HG02623 (cell line): ENCODE results near the gene HYAL1.
"Not testable (repeated sequence)": the region's sequence is repeated elsewhere in the genome, so short reads cannot be mapped to it uniquely, and the experiment has no call there.

ENCODE experiments used
- ATAC-seq: cut with Tn5 transposase; IDR thresholded peaks from one replicate; pipeline ENCODE4 v1.9.1; 2021; ENCODE audit warnings: moderate library complexity; ENCODE audit not compliant: unreplicated experiment

Gene HYAL1

DNA sequence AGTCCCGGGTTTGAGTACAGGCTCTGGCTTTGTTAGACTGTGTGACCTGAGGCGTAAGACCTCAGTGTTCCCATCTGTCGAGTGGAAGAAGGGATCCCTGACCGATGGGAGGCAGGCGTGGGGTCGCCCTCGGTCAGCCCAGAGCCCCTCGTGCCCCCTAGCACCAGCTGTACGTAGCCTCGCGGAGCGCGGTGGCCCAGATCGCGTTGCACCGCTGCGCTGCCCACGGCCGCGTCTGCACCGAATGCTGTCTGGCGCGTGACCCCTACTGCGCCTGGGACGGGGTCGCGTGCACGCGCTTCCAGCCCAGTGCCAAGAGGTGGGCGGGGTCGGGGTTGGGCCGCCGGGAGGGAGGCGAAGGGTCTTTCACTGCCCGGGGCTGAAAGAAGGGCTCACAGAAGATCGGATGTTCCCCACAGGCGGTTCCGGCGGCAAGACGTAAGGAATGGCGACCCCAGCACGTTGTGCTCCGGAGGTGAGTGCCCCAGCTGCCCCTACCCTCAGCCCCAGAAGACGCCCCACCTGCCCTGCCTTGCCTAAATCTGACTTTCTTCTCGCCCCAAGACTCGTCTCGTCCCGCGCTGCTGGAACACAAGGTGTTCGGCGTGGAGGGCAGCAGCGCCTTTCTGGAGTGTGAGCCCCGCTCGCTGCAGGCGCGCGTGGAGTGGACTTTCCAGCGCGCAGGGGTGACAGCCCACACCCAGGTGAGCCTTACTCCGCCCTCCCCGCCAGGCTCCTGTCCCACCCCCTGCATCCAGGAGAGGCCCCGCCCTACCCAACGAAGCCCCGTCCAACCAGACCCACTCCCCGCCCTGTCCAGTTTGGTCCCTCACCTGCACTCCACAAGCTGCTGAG lies 28.0 kb downstream of the HYAL1 start:
- ATAC-seq = no peak

DNA sequence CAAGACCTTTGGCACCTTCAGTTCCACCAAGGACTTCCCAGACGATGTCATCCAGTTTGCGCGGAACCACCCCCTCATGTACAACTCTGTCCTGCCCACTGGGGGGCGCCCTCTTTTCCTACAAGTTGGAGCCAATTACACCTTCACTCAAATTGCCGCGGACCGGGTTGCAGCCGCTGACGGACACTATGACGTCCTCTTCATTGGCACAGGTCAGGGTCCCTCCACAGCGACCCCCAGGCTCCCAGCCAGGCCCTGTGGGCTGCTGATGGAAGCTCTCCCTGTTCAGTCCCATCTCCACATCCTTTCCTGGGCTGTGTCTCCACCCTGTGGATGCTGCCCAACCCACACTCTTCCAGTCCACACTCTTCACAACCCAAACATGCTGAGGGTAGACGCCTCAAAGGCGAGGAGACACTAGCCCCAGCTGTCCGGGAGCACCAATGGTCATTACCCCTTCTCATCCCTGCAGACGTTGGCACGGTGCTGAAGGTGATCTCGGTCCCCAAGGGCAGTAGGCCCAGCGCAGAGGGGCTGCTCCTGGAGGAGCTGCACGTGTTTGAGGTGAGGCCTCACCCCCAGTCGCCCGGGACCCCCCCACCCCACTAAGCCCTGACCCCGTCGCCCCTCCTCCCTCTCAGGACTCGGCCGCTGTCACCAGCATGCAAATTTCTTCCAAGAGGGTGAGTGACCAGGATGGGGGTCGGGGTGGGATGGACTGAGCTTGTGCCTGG lies 28.8 kb downstream of the HYAL1 start:
- ATAC-seq = no peak

DNA sequence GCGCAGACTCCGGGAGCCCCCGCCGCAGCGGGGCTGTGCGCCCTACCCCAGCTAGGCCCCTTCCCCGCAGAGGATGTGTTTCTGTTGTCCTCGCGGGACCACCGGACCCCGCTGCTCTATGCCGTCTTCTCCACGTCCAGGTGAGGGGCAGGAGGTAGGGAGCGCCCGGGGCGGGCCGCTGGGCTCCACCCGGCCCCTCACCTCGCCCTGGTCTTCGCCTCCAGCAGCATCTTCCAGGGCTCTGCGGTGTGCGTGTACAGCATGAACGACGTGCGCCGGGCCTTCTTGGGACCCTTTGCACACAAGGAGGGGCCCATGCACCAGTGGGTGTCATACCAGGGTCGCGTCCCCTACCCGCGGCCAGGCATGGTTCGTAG lies 29.7 kb downstream of the HYAL1 start:
- ATAC-seq = no peak

DNA sequence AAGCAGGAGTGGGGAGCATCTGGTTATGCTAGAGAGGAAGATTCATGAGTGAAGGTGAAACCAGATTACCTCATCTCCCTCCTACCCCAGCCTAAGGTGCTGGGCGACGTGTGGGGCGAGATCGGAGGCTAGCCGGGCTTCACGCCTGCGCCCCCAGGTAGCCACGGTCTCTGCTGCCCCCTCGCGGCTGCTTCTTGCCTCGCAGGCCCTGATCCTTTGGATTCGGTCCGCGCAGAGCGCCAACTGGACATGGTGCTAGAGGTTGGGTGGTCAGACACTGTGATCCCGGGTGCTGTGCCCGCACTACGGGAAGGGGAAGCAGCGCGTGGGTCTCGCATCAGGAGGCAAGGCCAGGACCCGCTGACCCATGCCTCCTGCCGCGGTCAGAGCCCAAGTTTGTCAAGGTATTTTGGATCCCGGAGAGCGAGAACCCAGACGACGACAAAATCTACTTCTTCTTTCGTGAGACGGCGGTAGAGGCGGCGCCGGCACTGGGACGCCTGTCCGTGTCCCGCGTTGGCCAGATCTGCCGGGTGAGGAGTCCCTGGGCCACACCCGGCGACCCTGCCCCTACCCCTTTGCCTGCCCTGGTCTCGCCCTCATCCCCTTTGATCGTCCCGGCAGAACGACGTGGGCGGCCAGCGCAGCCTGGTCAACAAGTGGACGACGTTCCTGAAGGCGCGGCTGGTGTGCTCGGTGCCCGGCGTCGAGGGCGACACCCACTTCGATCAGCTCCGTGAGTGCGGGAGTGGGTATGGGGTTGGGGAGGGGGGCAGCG lies 30.3 kb downstream of the HYAL1 start:
- ATAC-seq = peak; percentile 72

DNA sequence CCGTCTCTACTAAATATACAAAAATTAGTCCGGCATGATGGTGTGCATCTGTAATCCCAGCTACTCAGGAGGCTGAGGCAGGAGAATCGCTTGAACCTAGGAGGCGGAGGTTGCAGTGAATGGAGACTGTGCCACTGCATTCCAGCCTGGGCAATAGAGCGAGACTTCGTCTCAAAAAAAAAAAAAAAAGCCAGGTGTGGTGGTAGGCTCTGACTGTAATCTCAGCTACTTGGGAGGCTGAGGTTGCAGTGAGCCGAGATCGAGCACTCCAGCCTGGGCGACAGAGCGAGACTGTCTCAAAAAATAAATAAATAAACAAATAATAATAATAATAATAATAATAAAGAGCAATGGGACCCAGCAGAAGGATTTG lies 30.9 kb downstream of the HYAL1 start:
- ATAC-seq = not testable (repeated sequence)

DNA sequence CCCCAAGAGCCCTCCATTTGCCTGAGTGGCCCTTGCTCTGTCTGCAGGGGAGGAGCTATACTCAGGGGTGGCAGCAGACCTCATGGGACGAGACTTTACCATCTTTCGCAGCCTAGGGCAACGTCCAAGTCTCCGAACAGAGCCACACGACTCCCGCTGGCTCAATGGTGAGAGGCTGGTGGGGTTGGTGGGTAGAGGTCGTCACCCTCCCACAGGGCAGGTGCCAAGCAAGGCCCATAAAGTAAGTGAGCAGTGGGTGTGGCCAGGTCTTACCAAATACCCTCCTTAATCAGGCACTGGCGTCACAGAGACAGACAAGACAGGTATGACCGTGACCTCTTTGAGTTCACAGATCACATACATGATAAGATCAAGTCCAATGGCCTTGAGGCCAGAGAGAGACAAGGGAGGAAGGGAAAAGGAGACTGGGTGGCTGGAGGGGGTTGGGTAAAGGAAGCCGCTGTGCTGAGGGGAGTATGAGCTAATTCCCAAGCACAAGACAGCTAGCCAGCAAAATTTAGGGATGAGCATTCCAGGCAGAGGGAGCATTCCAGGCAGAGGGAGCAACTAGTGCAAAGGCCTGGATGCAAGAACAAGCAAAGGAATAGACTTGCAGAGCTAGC lies 31.9 kb downstream of the HYAL1 start:
- no peak for ATAC-seq

DNA sequence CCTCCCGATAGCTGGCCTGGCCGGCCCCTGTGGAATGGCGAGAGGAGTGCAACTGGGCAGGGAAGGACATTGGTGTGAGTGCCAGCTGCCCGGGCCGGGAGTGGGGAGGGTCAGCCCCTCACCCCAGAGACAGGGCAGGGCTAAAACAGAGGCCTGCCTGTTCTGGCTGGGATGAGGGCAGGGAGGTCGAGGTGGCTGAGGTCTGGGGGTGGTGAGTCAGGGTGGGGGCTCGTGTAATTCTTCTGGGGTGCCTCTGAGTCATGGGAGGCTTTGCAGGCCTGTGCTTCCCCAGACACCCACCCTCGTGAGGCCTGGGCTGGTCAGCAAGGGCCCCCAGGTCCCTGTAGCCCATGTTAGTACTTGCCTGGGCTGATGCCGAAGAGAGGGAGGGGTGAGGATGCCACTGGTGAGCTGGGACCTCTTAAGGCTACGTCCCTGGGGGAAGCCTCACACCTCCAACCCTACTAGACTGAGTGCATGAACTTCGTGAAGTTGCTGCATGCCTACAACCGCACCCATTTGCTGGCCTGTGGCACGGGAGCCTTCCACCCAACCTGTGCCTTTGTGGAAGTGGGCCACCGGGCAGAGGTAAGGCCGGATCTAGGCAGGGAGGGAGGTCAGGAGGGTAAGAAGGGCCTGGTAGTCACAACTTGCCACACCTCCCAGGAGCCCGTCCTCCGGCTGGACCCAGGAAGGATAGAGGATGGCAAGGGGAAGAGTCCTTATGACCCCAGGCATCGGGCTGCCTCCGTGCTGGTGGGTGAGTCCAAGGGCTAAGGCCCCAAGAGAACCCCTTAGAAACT lies 32.8 kb downstream of the HYAL1 start:
- ATAC-seq = no peak

DNA sequence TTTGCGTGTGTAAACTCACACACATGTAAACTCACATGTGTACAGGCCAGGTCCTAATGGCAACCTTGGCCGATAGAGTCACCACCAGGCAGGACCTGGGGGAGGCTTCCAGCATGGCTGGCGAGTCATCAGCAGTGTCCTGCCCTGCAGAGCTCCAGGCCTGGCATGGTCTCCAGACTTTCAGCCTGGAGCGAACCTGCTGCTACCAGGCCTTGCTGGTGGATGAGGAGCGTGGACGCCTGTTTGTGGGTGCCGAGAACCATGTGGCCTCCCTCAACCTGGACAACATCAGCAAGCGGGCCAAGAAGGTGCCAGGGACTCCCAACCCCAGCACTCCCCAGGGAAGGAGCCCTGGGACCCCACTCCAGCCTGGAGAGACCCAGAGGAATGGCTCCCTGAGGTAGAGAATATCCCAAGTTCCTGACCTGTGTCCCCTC lies 33.4 kb downstream of the HYAL1 start:
- ATAC-seq = no peak

DNA sequence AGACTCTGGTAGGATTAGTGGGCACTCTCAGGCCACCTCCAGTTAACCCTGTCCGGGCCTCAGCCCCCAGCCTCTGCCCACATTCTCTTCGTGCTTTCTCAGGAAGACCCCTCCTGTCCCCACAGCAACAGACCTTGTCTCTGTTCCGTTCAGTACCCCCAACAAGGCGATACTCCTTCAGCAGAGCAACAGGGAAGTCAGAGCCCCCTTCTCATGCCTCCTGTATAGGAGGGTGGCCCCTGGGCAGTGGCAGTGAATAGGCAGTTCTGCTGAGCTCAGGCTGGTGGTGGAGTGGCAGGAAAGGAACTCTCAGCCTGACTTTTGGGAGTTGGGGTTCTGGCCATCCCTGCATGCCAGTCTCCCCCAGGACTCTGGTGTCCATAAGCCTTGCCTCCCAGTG lies 33.9 kb downstream of the HYAL1 start:
- ATAC-seq = no peak

DNA sequence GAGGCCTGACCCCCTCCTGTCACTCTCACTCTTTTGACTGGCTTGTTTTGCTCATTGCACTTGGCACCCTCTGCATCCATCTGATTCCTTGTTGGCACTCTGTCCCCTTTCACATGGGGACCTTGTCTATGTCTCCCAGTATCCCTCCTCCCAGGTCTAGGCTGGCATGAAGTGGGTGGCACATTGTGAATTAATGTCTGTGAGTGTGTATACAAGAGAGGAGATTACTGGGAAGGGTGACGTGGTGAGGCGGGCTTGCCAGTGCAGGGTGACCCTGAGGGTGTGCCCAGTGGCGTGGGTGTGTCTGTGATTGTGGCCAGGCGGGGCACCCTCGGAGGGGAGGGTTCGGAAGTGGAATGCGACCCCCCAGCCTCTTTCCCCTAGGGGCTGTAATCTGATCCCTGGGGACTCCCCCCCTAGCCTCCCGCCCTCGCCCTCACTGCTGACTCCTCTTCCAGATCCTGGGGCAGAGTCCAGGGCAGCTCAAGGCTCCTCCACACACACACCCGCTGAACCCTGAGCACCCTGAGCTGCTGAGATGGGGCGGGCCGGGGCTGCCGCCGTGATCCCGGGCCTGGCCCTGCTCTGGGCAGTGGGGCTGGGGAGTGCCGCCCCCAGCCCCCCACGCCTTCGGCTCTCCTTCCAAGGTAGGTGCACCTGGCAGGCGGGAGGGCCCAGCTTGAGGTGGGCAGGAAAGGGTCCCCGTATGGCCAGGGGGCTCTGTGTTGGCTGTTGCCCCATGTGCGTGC lies 34.5 kb downstream of the HYAL1 start, which contains the start of gene SEMA3B:
Gene SEMA3B, plus strand, starts transcription at position 445 of the 749 bp plus-strand sequence. Its CDS starts 94 bp downstream, at position 539.
- no peak for ATAC-seq

DNA sequence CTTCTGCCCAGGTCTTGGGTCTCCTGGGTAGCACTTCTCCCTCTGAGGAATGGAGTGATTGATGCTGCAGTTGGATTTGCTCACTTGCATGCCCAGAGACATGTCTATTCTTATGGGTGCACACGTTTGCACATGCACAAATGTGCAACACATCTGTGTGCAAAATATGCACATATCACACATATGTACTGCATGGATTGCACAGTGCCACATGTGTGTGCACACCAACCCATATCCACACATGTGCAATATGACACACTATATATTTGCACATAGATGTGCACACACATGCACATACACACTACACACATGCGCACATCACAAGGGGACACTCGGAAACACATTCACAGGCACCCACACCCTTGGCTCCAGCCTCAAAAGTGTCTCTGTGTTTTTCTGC lies 35.1 kb downstream of the HYAL1 start:
- ATAC-seq = no peak

DNA sequence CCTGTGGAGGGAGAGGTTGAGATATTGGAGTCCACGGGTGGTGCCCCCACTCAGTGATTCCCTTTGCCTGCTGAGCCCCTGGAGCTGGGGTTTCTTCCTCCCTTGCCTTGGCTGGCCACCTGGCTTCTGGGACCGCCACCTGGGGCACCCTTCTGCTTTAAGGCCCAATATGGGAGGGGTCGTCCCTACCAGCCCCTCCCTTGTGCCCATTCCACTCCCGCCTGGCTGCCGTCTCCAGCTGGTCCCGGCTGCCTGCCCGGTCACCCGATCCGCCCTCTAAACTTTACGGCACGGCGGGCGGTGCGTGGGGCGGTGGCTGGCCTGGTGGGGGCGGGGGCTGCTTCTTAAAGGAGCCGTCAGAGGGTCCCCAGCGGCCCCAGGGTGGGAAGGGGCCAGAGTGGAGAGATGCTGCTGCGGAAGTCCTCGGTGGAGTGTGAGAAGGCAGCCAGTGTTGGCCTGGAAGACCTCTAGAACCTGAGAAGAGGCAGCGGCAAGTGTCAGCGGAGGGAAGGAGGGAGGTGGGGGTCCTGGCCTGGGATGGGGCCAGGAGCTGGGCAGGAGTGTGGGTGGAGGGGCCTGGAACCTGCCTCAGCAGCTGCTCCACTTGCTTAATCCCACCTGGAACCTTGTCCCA lies 36.0 kb downstream of the HYAL1 start:
- no peak for ATAC-seq

DNA sequence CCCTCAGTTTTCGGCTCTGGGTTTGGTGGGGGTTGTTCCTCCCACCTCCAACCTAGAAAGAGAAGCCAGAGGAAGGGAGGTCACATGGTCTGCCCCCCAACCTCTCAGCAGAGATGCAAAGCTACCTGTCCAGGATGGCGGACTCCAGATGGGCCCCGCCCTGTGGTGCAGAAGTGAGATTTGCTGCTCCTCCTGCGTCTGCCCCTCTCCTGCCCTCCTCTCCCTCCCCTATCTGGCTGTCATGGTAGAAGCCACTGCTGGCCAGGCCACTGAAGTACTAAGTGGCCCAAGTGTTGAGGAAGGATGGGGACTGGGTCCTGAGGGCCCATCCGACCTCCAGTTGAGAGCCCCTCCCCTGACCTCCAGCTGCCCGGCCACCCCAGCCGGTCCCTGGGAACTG lies 36.5 kb downstream of the HYAL1 start:
- no peak for ATAC-seq

DNA sequence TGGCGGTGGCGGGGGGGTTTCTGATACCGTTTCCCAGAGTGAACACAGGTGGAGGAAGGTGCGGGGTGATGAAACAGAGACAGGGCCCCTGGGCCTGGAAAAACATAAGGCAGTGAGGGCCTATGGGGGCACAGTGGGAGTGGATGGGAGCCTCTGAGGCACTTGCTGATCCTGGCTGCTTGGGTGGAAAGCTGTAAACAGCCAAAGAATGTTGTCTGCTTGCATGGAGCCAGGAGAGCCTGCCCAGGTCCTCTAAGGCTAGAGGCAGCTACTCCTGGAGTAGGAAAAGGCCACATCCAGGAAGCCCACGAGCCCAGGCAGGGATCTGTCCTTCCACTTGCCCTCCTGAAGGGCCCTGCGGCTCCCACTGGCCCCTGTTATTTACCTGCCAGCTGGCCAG lies 37.4 kb downstream of the HYAL1 start:
- ATAC-seq = no peak

DNA sequence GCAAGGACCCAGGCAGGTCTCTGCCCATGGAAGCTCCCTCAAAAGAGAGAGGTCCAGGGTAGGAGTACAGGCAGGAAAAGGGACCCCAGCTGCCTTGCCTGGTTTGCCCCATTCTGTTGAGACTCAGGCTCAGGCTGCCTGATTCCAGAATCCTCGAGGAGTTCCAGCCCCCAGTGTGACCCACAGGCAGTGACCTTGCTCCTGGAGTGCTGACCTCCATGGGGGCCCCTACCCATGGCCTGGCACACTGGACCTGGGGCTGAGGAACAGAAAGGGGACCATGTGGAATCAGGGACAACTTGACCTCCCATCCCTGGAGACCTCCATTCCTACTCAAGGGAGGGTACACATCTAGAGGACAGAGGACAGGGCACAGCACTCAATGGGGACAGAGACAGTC lies 37.8 kb downstream of the HYAL1 start:
- no peak for ATAC-seq

DNA sequence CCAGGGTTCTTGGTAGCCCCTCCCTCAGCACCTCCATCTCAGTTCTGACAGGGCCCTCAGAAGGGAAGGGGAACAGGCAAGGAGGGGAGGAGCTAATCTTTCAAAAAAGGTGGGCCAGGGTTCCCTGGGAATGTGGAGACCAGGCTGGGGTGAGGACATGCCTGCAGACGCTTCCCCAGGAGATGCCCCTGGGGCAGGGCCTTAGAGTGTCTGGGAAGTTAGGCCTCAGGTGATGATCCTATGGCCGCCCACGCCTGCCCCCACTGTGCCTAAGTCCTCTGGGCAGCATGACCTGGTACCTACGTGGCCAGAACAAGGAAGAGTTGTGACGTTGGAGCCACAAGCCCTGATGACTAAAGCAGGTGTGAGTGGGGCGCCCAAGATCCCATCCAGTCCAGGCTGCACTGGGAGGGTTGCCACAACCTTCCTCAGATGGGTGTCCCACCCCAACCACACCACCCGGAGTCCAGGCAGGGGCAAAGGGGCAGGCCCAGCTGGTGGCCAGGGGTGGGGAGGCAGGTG lies 38.3 kb downstream of the HYAL1 start:
- no peak for ATAC-seq

DNA sequence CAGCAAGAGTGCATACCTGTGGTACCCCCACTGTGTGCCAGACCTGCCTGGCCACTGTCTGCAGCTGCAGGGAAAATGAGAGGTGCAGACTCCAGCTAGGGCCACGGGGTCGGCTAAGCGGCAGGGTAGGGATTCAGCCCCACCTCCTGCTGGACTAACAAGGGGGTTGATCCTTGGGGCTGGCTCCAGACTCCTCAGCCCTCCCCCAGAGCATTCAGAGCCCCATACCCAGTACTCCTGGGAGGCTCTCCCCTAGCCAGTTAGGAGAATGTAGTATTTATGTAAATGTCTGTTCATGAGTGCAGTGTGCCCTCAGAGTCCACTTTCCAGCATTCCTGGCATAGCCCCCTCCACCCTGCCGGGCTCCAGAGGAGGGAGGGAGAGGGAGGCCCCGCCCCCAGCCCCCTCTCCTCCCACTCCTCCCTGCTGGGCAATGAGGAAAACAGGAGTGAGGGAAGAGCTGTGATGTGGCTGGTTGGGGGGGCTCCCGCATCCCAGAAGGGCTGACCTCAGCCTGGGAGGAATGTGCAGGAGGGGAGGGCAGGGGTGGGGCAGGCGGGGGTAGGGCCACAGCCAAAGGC lies 38.9 kb downstream of the HYAL1 start:
- no peak for ATAC-seq
